Heart right ventricle (tissue), 12 donors: Measurements from ENCODE around the gene HECTD3. TPM values are rescaled to one million over a fixed set of nuclear protein-coding genes. Genes with fewer than 3 reads are reported as not detected.

ENCODE experiments used
- polyA plus RNA-seq, 2 donors: library from polyadenylated mRNA; stranded (reverse); fragments of 200-250 nt; gene quantifications; one replicate each; pipeline ENCODE4 v1.2.3, GENCODE V29; 2013
- total RNA-seq, 10 donors: library from RNA; stranded (reverse); fragmentation: NEBNext Ultra II Directional in 3 of 10; extraction: Animal tissue kit (Norgen Biotek cat#: 25700) in 3 of 10; gene quantifications; one replicate each; pipeline versions ENCODE4 v1.2.1 to v1.2.4, GENCODE V29; 2021 to 2023
- donor health status: ischemic (EF 13 %, LVEDD 7.1; RV severe dilation, severe dysfunction).
- donor health status: healthy with polysubstance abuse.
- donor health status: DM: no; HTN: yes; CAD: no.
- donor health status: DM: no; HTN: no; CAD: no.
- donor health status: ischemic (EF 25% LVEDD 6.9; RV normal size, moderate dysfunction).
- donor health status: ischemic (EF 25% LVEDD 5.7; RV mildly dilated, moderate dysfunction).
- donor health status: healthy.
- donor health status: nonischemic (EF 11% LVEDD 7.7; RV severe dilation, severe dysfunction).
- donor health status: DM: yes; HTN: yes; CAD: no.
- donor health status: PGD.
- donor health status: ischemic (EF 29% LVEDD 5.4; RV normal size, mild dysfunction).
- donor health status: nonischemic (EF 23%, LVEDD 6.1; RV moderate dilation, normal function).

HECTD3 gene
- total and polyA plus RNA-seq, 12 donors: 15.2 to 29.4 (median 18.6) TPM

Other genes with a start within 250 kb of the HECTD3 start
- 1,000 to 10,000 TPM in 1 of 10 donors, 100 to 1,000 TPM in 9; 587 to 1,039 (median 681) TPM for gene RPS8, start 235.8 kb downstream of the HECTD3 start, total RNA-seq
- 1,000 to 10,000 TPM; 1,461 to 1,942 TPM for gene RPS8, start 235.8 kb downstream of the HECTD3 start, polyA plus RNA-seq
- under 1 TPM in 5 of 10 donors, not detected in 5; 0.11 to 0.31 (median 0.16) TPM for gene BEST4, start 223.2 kb downstream of the HECTD3 start, total RNA-seq
- gene BEST4, start 223.2 kb downstream of the HECTD3 start, polyA plus RNA-seq: under 1 TPM; 0.07 to 0.44 TPM
- gene PLK3, start 210.9 kb downstream of the HECTD3 start, total RNA-seq: 10 to 100 TPM in 1 of 10 donors, 1 to 10 TPM in 9; 2.9 to 10.3 (median 6.8) TPM
- gene PLK3, start 210.9 kb downstream of the HECTD3 start, polyA plus RNA-seq: 10 to 100 TPM in 1 of 2 donors, 1 to 10 TPM in 1; 8.7 to 12.7 TPM
- 1 to 10 TPM in 3 of 10 donors, under 1 TPM in 5, not detected in 2; 0.51 to 2.0 (median 0.71) TPM for gene DYNLT4, start 204.0 kb downstream of the HECTD3 start, total RNA-seq
- 1 to 10 TPM in 1 of 2 donors, under 1 TPM in 1; 0.59 to 1.8 TPM for gene DYNLT4, start 204.0 kb downstream of the HECTD3 start, polyA plus RNA-seq
- gene BTBD19, start 202.8 kb downstream of the HECTD3 start, total RNA-seq: 1 to 10 TPM; 1.8 to 4.1 (median 3.2) TPM
- 10 to 100 TPM in 1 of 2 donors, 1 to 10 TPM in 1; 2.2 to 12.5 TPM for gene BTBD19, start 202.8 kb downstream of the HECTD3 start, polyA plus RNA-seq
- 1 to 10 TPM in 1 of 10 donors, under 1 TPM in 9; 0.32 to 1.1 (median 0.44) TPM for gene PTCH2, start 168.1 kb downstream of the HECTD3 start, total RNA-seq
- under 1 TPM; 0.25 to 0.80 TPM for gene PTCH2, start 168.1 kb downstream of the HECTD3 start, polyA plus RNA-seq
- 10 to 100 TPM; 33.6 to 50.2 (median 41.4) TPM for gene EIF2B3, start 24.7 kb downstream of the HECTD3 start, total RNA-seq
- gene EIF2B3, start 24.7 kb downstream of the HECTD3 start, polyA plus RNA-seq: 10 to 100 TPM; 19.2 to 44.4 TPM
- 10 to 100 TPM; 68.1 to 94.0 (median 83.1) TPM for gene UROD, start 930 bp upstream of the HECTD3 start, total RNA-seq
- 100 to 1,000 TPM in 1 of 2 donors, 10 to 100 TPM in 1; 84.7 to 109 TPM for gene UROD, start 930 bp upstream of the HECTD3 start, polyA plus RNA-seq
- 1 to 10 TPM in 4 of 10 donors, under 1 TPM in 6; 0.30 to 1.7 (median 0.81) TPM for gene ZSWIM5, start 195.3 kb upstream of the HECTD3 start, total RNA-seq
- gene ZSWIM5, start 195.3 kb upstream of the HECTD3 start, polyA plus RNA-seq: under 1 TPM; 0.22 to 0.25 TPM